ENCODE results near the gene DTHD1.

- TF ChIP-seq POLR2A (IDR thresholded peaks at IDR 0.05) (no peak), CTCF (IDR thresholded peaks at IDR 0.05) (no peak)
These were observed 56.3 kb downstream of the DTHD1 start for GRCh38 chr4:36337665-36338185.
